Measurements from ENCODE around the gene PDRG1.
"Not testable (repeated sequence)": the region's sequence is repeated elsewhere in the genome, so short reads cannot be mapped to it uniquely, and the experiment has no call there.

Gene PDRG1

DNA sequence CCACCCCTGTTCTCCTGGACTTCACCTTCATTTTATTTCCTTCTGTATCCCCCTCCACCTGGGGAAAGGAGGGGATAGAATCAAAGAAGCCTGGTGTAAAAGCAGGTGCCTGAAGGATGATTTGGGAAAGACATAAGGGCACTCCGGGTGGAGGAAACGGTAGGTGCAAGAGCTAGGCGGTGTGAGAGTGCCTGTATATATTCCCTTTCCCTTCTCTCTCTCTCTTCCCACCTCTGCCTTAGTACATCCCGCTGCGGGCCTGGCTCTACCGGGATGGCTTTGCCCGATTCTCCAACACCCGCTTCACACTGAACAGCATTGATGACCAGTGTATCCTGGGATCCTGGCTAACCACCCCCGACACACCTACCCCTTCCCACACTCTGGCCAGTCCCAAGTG is 26.2 kb downstream of the PDRG1 start:
- DNase-seq = no peak

GRCh38 chr20:31924561-31924960 is 27.3 kb downstream of the PDRG1 start:
- DNase-seq = no peak

- DNase-seq = no peak
Observed at GRCh38 chr20:31923388-31924331, 28.2 kb downstream of the PDRG1 start.

DNA sequence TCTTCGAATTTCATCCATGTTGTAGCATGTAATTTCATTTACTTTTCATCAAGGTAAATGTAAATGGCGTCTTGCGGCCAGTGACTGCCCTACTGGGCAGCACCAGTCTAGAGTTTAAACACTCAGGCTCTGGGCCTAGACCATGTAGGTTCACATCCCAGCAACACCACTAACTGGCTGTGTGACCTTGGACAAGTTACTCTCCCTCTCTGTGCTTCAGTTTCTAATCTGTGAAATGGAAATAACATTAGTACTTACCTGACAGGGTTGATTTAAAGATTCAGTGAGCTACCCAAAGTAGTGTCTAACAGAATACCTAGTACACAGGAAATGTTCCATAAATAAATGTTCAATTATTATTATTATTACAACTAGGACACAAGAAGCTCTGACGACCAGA is 29.3 kb downstream of the PDRG1 start:
- no peak for DNase-seq

- no peak for DNase-seq
Observed at GRCh38 chr20:31922181-31922580, 29.7 kb downstream of the PDRG1 start.

DNA sequence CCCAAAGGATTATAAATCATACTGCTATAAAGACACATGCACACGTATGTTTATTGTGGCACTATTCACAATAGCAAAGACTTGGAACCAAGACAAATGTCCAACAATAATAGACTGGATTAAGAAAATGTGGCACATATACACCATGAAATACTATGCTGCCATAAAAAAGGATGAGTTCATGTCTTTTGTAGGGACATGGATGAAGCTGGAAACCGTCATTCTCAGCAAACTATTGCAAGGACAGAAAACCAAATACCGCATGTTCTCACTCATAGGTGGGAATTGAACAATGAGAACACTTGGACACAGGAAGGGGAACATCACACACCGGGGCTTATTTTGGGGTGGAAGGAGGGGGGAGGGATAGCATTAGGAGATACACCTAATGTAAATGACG is 30.4 kb downstream of the PDRG1 start:
- not testable (repeated sequence) for DNase-seq

DNA sequence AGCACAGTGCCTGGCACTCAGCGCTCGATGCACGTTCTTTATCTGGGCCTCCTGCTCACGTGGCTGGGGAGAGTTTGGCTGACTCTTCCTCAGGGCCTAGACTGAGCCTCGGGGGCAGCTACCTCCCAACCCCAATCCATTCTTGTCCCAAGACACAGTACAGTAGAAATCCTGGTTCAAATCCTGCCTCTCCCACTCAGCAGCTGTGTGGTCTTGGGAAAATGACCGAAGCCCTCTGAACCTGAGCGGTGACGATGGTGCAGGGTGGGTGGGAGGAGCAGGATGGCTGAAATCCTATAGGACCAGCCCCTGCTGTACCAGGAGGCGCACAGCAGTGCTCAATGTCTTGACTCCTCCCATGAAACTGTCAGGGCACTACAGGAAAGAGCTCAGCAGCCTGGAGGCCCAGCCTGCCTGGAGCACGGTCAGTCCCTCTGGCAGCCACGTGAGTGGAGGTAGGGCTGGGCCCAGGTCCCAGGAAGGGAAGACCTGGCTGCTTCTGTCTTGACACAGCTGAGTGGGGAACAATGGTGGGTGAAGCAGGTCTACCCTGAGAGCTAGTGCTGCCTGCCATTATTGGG is 31.5 kb downstream of the PDRG1 start:
- DNase-seq = no peak

DNA sequence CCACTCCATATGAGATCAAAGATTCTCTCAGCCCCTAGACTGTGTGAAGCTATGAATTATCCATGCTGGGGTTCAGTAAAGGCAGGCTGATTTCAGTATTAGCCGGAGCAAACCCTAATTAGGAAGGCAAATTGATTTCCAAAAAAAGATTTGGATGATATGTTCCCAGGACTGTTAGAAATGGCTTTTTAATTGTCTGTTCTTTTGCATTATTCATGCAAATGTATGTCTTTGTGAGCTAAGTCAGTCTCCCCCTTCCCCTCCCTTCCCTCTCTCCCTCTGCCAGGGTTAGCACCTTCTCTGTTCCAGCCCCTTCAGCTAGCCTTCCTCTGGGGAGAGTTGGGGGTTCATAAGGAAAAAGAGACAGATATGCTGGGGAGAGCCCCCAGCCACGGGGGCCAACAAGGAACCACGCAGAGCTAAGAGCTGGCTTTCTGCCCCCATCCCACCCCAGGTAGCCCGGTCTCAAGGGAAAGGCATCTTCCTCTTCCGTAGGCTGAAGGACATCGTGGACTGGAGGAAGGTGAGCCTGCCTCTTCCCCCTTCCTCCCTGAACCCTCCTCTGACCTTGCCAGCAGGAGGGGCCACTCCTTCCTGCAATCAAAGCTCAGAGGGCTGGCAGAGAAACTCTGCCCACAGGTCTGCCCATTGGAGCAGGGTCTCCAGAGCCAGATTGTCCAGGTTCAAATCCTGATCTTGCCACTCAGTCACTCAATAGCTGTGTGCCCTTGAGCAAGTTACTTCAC is 32.3 kb downstream of the PDRG1 start:
- DNase-seq = no peak

- DNase-seq = no peak
Observed at GRCh38 chr20:31918466-31919105, 33.3 kb downstream of the PDRG1 start.

GRCh38 chr20:31917962-31918412 is 33.9 kb downstream of the PDRG1 start:
- not testable (repeated sequence) for DNase-seq

DNA sequence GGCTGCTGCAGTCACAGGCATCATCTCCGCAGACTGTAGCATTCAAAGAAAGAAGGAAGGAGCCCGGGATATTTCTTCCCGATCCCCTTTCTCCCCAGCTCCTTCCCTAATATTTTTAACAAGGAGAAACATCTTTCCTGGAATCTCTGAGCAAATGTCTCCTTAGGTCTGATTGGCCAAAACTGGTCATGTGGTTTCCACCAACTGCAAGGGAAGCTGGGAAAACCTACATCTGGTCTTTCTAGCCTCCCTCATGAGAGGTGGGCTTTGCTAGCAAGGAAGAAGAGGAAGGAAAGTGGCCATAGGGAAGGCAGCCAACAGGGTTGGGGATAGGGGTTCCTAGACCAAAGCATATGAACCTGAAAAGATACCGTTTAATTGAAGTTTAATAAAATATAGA is 35.1 kb downstream of the PDRG1 start:
- DNase-seq = no peak

DNA sequence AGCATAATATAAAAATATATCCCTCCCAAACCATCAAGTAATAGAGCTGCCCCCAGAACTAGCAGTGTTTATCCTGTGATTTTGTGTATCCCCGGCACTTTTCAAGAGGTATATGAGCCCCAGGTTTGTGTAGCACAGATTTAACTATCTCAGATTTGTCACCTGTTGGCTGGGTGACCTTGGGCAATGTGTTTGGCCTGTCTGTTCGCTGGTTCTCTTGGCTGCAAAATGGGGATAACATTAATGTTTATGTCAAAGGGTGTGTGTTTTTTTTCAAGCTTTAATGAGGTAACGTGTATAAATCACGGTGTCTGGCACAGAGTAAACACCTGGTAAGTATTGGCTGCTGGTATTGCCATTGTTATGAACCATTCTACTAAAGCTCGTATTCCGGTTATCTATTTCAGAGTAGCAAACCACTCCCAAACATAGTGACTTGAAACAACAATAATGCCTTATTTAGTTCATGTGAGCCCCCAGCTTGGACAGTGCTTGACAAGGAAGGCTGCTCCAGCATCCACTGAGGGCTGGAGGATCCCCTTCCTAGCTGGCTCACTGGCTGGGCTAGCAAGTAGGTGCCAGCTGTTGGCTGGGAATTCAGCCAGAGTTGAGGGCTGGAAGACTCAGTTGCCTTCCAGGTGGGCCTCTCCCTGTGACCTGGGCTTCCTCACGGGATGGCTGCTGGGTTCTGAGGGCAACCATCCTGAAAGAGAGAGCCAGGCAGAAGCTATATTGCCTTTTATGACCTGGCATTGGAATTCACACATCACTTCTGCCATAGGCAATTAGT is 36.2 kb downstream of the PDRG1 start:
- no peak for DNase-seq

DNA sequence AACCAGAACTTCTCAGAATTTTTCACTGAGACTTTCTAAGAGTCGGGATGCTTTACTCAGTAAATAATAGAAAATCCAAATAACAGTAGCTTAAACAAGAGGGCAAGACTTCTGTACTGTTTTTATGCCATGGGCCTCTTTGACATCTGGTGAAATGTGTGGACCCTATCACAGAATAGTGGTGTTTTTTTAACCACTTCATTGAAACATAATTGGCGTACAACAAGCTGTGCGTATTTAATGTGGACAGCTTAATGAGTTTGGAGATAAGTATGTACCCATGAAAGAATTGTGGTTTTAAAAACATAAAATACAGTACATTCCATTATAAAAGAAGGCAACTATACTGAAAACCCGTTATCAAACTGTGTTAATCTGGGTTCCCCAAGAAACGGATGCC is 37.7 kb downstream of the PDRG1 start:
- no peak for DNase-seq

GRCh38 chr20:31913431-31914157 is 38.3 kb downstream of the PDRG1 start:
- no peak for DNase-seq

DNA sequence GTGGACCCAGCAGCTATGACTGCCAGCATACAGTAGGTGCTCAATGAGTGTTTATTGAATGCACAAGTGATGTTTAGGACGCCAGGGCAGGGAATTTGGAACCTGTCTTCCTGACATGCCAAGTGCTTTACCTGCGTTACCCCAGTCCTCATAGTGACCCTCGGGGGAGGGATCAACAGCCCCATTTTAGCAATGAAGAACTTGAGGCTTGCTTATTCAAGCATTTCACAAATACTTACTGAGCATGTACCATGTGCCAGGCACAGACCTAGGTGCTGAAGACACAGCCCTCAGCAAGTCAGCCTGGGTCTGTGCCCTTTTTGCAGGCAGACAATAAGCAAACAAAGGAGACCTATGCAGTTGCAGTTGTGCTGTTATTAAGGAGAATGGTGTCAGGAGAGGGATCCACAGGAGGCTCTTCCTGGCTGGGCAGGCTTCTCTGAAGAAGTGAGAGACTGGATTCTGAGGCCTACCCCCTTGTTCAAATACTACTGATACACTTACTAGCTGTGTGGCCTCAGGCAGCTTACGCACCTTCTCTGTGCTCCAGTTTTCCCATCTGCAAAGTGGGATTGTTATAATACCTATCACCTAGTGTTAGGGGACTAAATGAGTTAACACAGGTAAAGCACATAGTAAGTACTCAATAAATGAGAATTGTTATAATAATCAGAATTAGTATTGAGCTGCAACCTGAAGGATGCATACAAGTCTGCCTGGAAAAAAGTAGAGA is 41.6 kb downstream of the PDRG1 start:
- no peak for DNase-seq

DNA sequence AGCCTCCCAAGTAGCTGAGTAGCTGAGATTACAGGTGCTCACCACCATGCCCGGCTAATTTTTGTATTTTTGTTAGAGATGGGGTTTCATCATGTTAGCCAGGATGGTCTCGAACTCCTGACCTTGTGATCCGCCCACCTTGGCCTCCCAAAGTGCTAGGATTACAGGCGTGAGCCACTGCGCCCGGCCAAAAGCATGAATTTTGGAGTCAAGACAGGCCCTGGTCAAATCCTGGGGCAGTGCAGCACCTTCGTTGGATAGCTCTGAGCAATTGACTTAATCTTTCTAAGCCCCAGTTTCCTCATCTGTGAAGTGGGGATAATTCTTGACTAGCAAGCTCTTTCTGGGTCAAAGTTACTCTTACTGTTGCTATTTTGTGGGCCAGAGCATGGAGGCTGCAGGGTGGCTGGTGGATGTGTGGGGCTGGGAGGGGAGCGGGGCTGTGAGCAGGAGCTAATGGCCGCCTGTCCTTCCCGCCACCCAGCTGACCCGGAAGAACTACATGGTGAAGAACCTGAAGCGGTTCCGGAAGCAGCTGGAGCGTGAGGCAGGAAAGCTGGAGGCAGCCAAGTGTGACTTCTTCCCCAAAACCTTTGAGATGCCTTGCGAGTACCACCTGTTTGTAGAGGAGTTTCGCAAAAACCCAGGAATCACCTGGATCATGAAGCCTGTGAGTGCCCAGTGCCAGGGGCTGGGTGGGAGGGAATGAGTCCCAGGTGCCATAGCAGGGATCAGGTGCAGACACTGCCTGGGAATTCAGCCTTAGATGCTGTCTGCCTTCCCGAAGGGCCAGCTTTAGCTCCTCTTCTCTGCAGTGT is 42.4 kb downstream of the PDRG1 start:
- DNase-seq = no peak

DNA sequence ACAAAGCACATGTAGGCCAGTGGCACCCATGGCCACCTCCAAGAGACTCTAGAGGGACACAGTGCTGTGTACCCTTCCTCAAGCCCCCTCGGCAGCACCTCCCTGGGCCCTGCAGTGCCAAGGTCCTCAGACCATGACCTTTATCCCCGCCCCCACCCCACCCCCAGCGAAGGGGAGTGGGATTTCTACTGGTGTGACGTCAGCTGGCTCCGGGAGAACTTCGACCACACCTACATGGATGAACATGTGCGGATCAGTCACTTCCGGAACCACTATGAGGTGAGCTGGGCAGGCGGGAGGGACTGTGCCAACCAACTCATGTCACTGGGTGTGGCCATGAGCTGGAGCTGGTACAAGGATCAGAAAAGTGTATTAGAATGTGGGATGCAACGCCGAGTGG is 43.4 kb downstream of the PDRG1 start:
- no peak for DNase-seq

GRCh38 chr20:31908016-31908415 is 43.8 kb downstream of the PDRG1 start:
- no peak for DNase-seq

- no peak for DNase-seq
Observed at GRCh38 chr20:31907046-31907445, 44.8 kb downstream of the PDRG1 start.

GRCh38 chr20:31906001-31906400 is 45.8 kb downstream of the PDRG1 start:
- no peak for DNase-seq
